K562 (cell line): ENCODE measurements around the gene SPINK9. TPM values are rescaled to one million over a fixed set of nuclear protein-coding genes. Genes with fewer than 3 reads are reported as not detected.

Experiments
- ATAC-seq: fragments of 200-7000 bp; cut with Tn5 transposase; 3 replicates; pipeline ENCODE4 v1.9.1; 2020; ENCODE audit warnings: moderate library complexity
- BruUV-seq: library from RNA; stranded (reverse); fragments of 400-500 nt; replicated peaks from 2 replicates; lab custom pipeline; 2021; lab: Mats Ljungman, UMichigan
- CTCF ChIA-PET: fragments of 300-600 bp; formaldehyde crosslinking; extraction: SDS; loops from one replicate; lab custom pipeline; 2021; ENCODE audit warnings: low intra/inter-chr PET ratio; lab: Yijun Ruan, JAX
- POLR2A ChIA-PET: fragments of 300-600, 350-650 bp; sonication (Branson Sonifier 250); formaldehyde crosslinking; extraction: SDS; loops from one replicate; lab custom pipeline; 2021; ENCODE audit warnings: antibody characterized with exemption, inconsistent platforms; lab: Yijun Ruan, JAX
- DNase-seq, 4 experiments: peaks; one replicate each; pipeline versions ENCODE4 v3.0.0 to v3.0.0-alpha.2; 2011 to 2018; ENCODE audit warnings: low spot score in 3 of 4, mixed read lengths in 3 of 4; ENCODE audit errors: extremely low read depth in 1 of 4
- FAIRE-seq: peaks from 2 replicates; lab custom pipeline; 2011; peaks lifted over from hg19 to GRCh38; lab: Jason Lieb, UNC
- H2AFZ ChIP-seq: 2 replicates; pipeline ENCODE4 v1.6.0; 2011; ENCODE audit warnings: low read depth, low read length, control low read depth, inconsistent platforms
- H3K27ac ChIP-seq: fragments of 200-600 bp; 3 replicates; pipeline ENCODE4 v1.8.0; 2011; ENCODE audit warnings: low read depth, mild to moderate bottlenecking, control low read depth, inconsistent platforms, low read length, moderate library complexity, mixed read lengths; ENCODE audit errors: extremely low read depth
- H3K27me3 ChIP-seq, 2 experiments: fragments of 300-600 bp in 1 of 2; 2 replicates in 1 of 2; 3 replicates in 1 of 2; pipeline versions ENCODE4 v1.6.0 to v1.8.0; 2011; ENCODE audit warnings: inconsistent platforms in 2 of 2, low read length in 2 of 2, mild to moderate bottlenecking in 1 of 2, mixed read lengths in 1 of 2, moderate library complexity in 1 of 2; ENCODE audit not compliant: control insufficient read depth in 2 of 2, insufficient read depth in 2 of 2
- H3K36me3 ChIP-seq: fragments of 300-600 bp; 3 replicates; pipeline ENCODE4 v1.8.0; 2011; ENCODE audit warnings: mild to moderate bottlenecking, low read length, inconsistent platforms; ENCODE audit not compliant: control insufficient read depth, insufficient read depth
- H3K4me1 ChIP-seq, 2 experiments: fragments of 200-600 bp in 1 of 2; replicated peaks in 1 of 2; 2 replicates in 1 of 2; 3 replicates in 1 of 2; pipeline versions ENCODE4 v1.5.1 to v1.8.0; 2011; ENCODE audit warnings: inconsistent platforms in 2 of 2, low read length in 2 of 2, mild to moderate bottlenecking in 1 of 2, mixed read lengths in 1 of 2, moderate library complexity in 1 of 2; ENCODE audit not compliant: control insufficient read depth in 2 of 2, insufficient read depth in 2 of 2
- H3K4me2 ChIP-seq: 2 replicates; pipeline ENCODE4 v1.6.1; 2011; ENCODE audit warnings: low read length, control low read depth, inconsistent platforms, mixed read lengths; ENCODE audit not compliant: insufficient read depth
- H3K4me3 ChIP-seq: fragments of 200-600 bp; sonication (generic), shearing (Covaris generic); 2 replicates; pipeline ENCODE4 v1.5.1; 2016; ENCODE audit warnings: control low read depth, inconsistent platforms
- H3K79me2 ChIP-seq: fragments of 200-600 bp; 3 replicates; pipeline ENCODE4 v1.8.0; 2011; ENCODE audit warnings: low read length, inconsistent platforms; ENCODE audit not compliant: control insufficient read depth, insufficient read depth
- H3K9ac ChIP-seq, 2 experiments: 2 replicates each; pipeline versions ENCODE4 v1.6.0 to v1.6.1; 2011; ENCODE audit warnings: low read depth in 2 of 2, low read length in 2 of 2, control low read depth in 1 of 2, inconsistent platforms in 1 of 2, mild to moderate bottlenecking in 1 of 2, mixed read lengths in 1 of 2; ENCODE audit not compliant: insufficient read depth in 1 of 2
- H3K9me1 ChIP-seq: one replicate; pipeline ENCODE4 v1.6.0; 2011; ENCODE audit warnings: inconsistent platforms, mild to moderate bottlenecking, low read length, moderate library complexity; ENCODE audit not compliant: control insufficient read depth, insufficient read depth
- H3K9me3 ChIP-seq: replicated peaks from 2 replicates; pipeline ENCODE4 v1.5.1; 2011; ENCODE audit warnings: low read depth, low read length, inconsistent platforms; ENCODE audit not compliant: control insufficient read depth, insufficient read depth
- H4K20me1 ChIP-seq: replicated peaks from 2 replicates; pipeline ENCODE4 v1.6.1; 2011; ENCODE audit warnings: low read length, inconsistent platforms, mixed read lengths; ENCODE audit not compliant: control insufficient read depth, insufficient read depth
- MCM3 ChIP-seq: fragments of 450-650 bp; IDR thresholded peaks from 2 replicates; pipeline ENCODE4 v1.6.1; 2016
- ZNF174 ChIP-seq: fragments of 250-450 bp; sonication (Bioruptor Pico); IDR thresholded peaks from 2 replicates; pipeline ENCODE4 v1.4.0; 2020; ENCODE audit warnings: mild to moderate bottlenecking
- WGBS: fragments of 100-300 bp; shearing (Covaris generic); methylation state at CpG from one replicate; pipeline ENCODE4 v1.1.6; 2016; ENCODE audit warnings: low coverage, mixed read lengths; ENCODE audit not compliant: insufficient coverage; ENCODE audit errors: missing lambda C conversion rate; 5-methylcytosine and 5-hydroxymethylcytosine counted together
- in situ Hi-C: fragments of 300-500 bp; cut with MboI; formaldehyde crosslinking; loops from 4 replicates; pipeline ENCODE4 v1.15.0; 2018; ENCODE audit warnings: inconsistent platforms, mixed read lengths
- intact Hi-C: fragments of 100-400 bp; cut with micrococcal nuclease; formaldehyde crosslinking; loops from 2 replicates; pipeline ENCODE4 v1.14.2; 2022
- polyA plus RNA-seq, 8 experiments: library from polyadenylated mRNA; depleted of rRNA in 4 of 8; stranded (reverse) in 5 of 8; unstranded in 3 of 8; fragments of >200 nt; fragmentation: Nextera tagmentation in 2 of 8; fragmentation: Illumina TruSeq in 1 of 8; extraction: Ambion mirVana in 2 of 8; extraction: Trizol in 1 of 8; gene quantifications; 2 replicates each; pipeline versions ENCODE4 v1.2.1 to v1.2.3, GENCODE V29; 2011 to 2014; ENCODE audit warnings: inconsistent platforms in 1 of 8, missing spikeins in 1 of 8
- small RNA-seq: library from RNA; depleted of rRNA; stranded (forward); fragments of <200 nt; gene quantifications from one replicate; pipeline ENCODE3, GENCODE V24; 2014
- total RNA-seq, 7 experiments: library from RNA; depleted of rRNA in 6 of 7; stranded (reverse); fragments of >200 nt in 6 of 7; fragmentation: Illumina TruSeq in 2 of 7; extraction: Trizol in 2 of 7; gene quantifications; 2 replicates each; pipeline versions ENCODE4 v1.2.1 to v1.2.3, GENCODE V29; 2011 to 2021; ENCODE audit warnings: low replicate concordance in 1 of 7

The SPINK9 gene
- total and polyA plus RNA-seq, 9 of the 15 experiments (the other 6 are each of a cell fraction or from before 2014, with no cell fraction given): not detected

GRCh38 chr5:148388696-148389095 is 53.3 kb downstream of the SPINK9 start:
- H3K27ac ChIP-seq: no peak overlapping the region
- no peak for ATAC-seq
- H3K9me1 ChIP-seq: no peaks in the 10 kb centered on the region
- no peak overlapping the region for H3K4me2 ChIP-seq
- peaks cover 7 to 22% of the 10 kb centered on the region in 2 experiments; a peak in 3 of 5 replicates for H3K4me1 ChIP-seq
- H3K79me2 ChIP-seq: peaks cover 82% of the 10 kb centered on the region
- H3K4me3 ChIP-seq: no peak overlapping the region
- peaks cover 13% of the 10 kb centered on the region for H3K36me3 ChIP-seq
- BruUV-seq: no TSS peak
- intact Hi-C loops (no loop called here), in situ Hi-C loops (no loop called here)
- no peak overlapping the region for H3K9ac ChIP-seq
- no peak overlapping the region for H2AFZ ChIP-seq
- ChIA-PET POLR2A (interaction anchor here (0.6 kb wide), 2 partner anchors 103 to 664 kb away, joined by 3 to 4 read pairs; no protein-coding TSS in a partner anchor), CTCF (no interaction called here)
- FAIRE-seq: no peak
- H3K27me3 ChIP-seq: no peaks in the 10 kb centered on the region
- 68% methylated on average over 1 of the region's 1 CpG for WGBS
- H3K9me3 ChIP-seq: no peaks in the 10 kb centered on the region
- TF ChIP-seq MCM3 (no peak), ZNF174 (CRISPR knock-in tag) (no peak)
- no peaks in the 10 kb centered on the region; the same call in 1 of the 2 replicates for H4K20me1 ChIP-seq
- no peak for DNase-seq

Small RNA genes within 50 kb of the gene (small RNA-seq; reads per million reads assigned to genes)
- not detected for gene RF00017

Other genes starting within 250 kb of the SPINK9 start
- gene SPINK14, start 167.0 kb upstream of the SPINK9 start, total RNA-seq (2014; rRNA removed): not detected in 2 replicates
- gene SPINK14, start 167.0 kb upstream of the SPINK9 start, total RNA-seq (2014; rRNA removed; fragmentation: Illumina TruSeq; extraction: Trizol): not detected in 2 replicates
- gene SPINK14, start 167.0 kb upstream of the SPINK9 start, total RNA-seq (2015; rRNA removed; fragmentation: Illumina TruSeq; extraction: Trizol): not detected in 2 replicates
- gene SPINK14, start 167.0 kb upstream of the SPINK9 start, total RNA-seq (2021): not detected in 2 replicates
- not detected in 2 replicates for gene SPINK14, start 167.0 kb upstream of the SPINK9 start, polyA plus RNA-seq (2011; rRNA removed)
- gene SPINK14, start 167.0 kb upstream of the SPINK9 start, polyA plus RNA-seq (2014; fragmentation: Illumina TruSeq; extraction: Trizol): not detected in 2 replicates
- gene SPINK14, start 167.0 kb upstream of the SPINK9 start, polyA plus RNA-seq (2014; fragmentation: Nextera tagmentation; extraction: Ambion mirVana): not detected
- not detected in 2 replicates for gene SPINK14, start 167.0 kb upstream of the SPINK9 start, polyA plus RNA-seq (2014; rRNA removed)
- gene SPINK6, start 132.5 kb upstream of the SPINK9 start, total RNA-seq (2014; rRNA removed): not detected in 2 replicates
- not detected in 2 replicates for gene SPINK6, start 132.5 kb upstream of the SPINK9 start, total RNA-seq (2014; rRNA removed; fragmentation: Illumina TruSeq; extraction: Trizol)
- gene SPINK6, start 132.5 kb upstream of the SPINK9 start, total RNA-seq (2015; rRNA removed; fragmentation: Illumina TruSeq; extraction: Trizol): not detected in 2 replicates
- gene SPINK6, start 132.5 kb upstream of the SPINK9 start, total RNA-seq (2021): not detected in 2 replicates
- gene SPINK6, start 132.5 kb upstream of the SPINK9 start, polyA plus RNA-seq (2011; rRNA removed): not detected in 2 replicates
- not detected in 2 replicates for gene SPINK6, start 132.5 kb upstream of the SPINK9 start, polyA plus RNA-seq (2014; fragmentation: Illumina TruSeq; extraction: Trizol)
- not detected for gene SPINK6, start 132.5 kb upstream of the SPINK9 start, polyA plus RNA-seq (2014; fragmentation: Nextera tagmentation; extraction: Ambion mirVana)
- not detected in 2 replicates for gene SPINK6, start 132.5 kb upstream of the SPINK9 start, polyA plus RNA-seq (2014; rRNA removed)
- gene MARCOL, start 97.0 kb upstream of the SPINK9 start, total RNA-seq (2014; rRNA removed): not detected in 2 replicates
- not detected in 2 replicates for gene MARCOL, start 97.0 kb upstream of the SPINK9 start, total RNA-seq (2014; rRNA removed; fragmentation: Illumina TruSeq; extraction: Trizol)
- not detected in 2 replicates for gene MARCOL, start 97.0 kb upstream of the SPINK9 start, total RNA-seq (2015; rRNA removed; fragmentation: Illumina TruSeq; extraction: Trizol)
- not detected in 2 replicates for gene MARCOL, start 97.0 kb upstream of the SPINK9 start, total RNA-seq (2021)
- gene MARCOL, start 97.0 kb upstream of the SPINK9 start, polyA plus RNA-seq (2011; rRNA removed): not detected in 2 replicates
- gene MARCOL, start 97.0 kb upstream of the SPINK9 start, polyA plus RNA-seq (2014; fragmentation: Illumina TruSeq; extraction: Trizol): not detected in 2 replicates
- gene MARCOL, start 97.0 kb upstream of the SPINK9 start, polyA plus RNA-seq (2014; fragmentation: Nextera tagmentation; extraction: Ambion mirVana): not detected
- not detected in 2 replicates for gene MARCOL, start 97.0 kb upstream of the SPINK9 start, polyA plus RNA-seq (2014; rRNA removed)
- not detected in 2 replicates for gene SPINK13, start 66.8 kb upstream of the SPINK9 start, total RNA-seq (2014; rRNA removed)
- not detected in 2 replicates for gene SPINK13, start 66.8 kb upstream of the SPINK9 start, total RNA-seq (2014; rRNA removed; fragmentation: Illumina TruSeq; extraction: Trizol)
- not detected in 2 replicates for gene SPINK13, start 66.8 kb upstream of the SPINK9 start, total RNA-seq (2015; rRNA removed; fragmentation: Illumina TruSeq; extraction: Trizol)
- not detected in 2 replicates for gene SPINK13, start 66.8 kb upstream of the SPINK9 start, total RNA-seq (2021)
- gene SPINK13, start 66.8 kb upstream of the SPINK9 start, polyA plus RNA-seq (2011; rRNA removed): 0.07 TPM in 1 of 2 replicates, not detected in the other
- gene SPINK13, start 66.8 kb upstream of the SPINK9 start, polyA plus RNA-seq (2014; fragmentation: Illumina TruSeq; extraction: Trizol): not detected in 2 replicates
- not detected for gene SPINK13, start 66.8 kb upstream of the SPINK9 start, polyA plus RNA-seq (2014; fragmentation: Nextera tagmentation; extraction: Ambion mirVana)
- not detected in 2 replicates for gene SPINK13, start 66.8 kb upstream of the SPINK9 start, polyA plus RNA-seq (2014; rRNA removed)
- gene SPINK7, start 23.1 kb upstream of the SPINK9 start, total RNA-seq (2014; rRNA removed): not detected in 2 replicates
- not detected in 2 replicates for gene SPINK7, start 23.1 kb upstream of the SPINK9 start, total RNA-seq (2014; rRNA removed; fragmentation: Illumina TruSeq; extraction: Trizol)
- not detected in 2 replicates for gene SPINK7, start 23.1 kb upstream of the SPINK9 start, total RNA-seq (2015; rRNA removed; fragmentation: Illumina TruSeq; extraction: Trizol)
- not detected in 2 replicates for gene SPINK7, start 23.1 kb upstream of the SPINK9 start, total RNA-seq (2021)
- gene SPINK7, start 23.1 kb upstream of the SPINK9 start, polyA plus RNA-seq (2011; rRNA removed): not detected in 2 replicates
- not detected in 2 replicates for gene SPINK7, start 23.1 kb upstream of the SPINK9 start, polyA plus RNA-seq (2014; fragmentation: Illumina TruSeq; extraction: Trizol)
- not detected for gene SPINK7, start 23.1 kb upstream of the SPINK9 start, polyA plus RNA-seq (2014; fragmentation: Nextera tagmentation; extraction: Ambion mirVana)
- not detected in 2 replicates for gene SPINK7, start 23.1 kb upstream of the SPINK9 start, polyA plus RNA-seq (2014; rRNA removed)
- gene FBXO38, start 48.4 kb downstream of the SPINK9 start, total RNA-seq (2014; rRNA removed): 23.6 and 24.2 TPM in 2 replicates
- gene FBXO38, start 48.4 kb downstream of the SPINK9 start, total RNA-seq (2014; rRNA removed; fragmentation: Illumina TruSeq; extraction: Trizol): 36.0 and 42.6 TPM in 2 replicates
- gene FBXO38, start 48.4 kb downstream of the SPINK9 start, total RNA-seq (2015; rRNA removed; fragmentation: Illumina TruSeq; extraction: Trizol): 35.1 and 39.4 TPM in 2 replicates
- 26.5 and 31.3 TPM in 2 replicates for gene FBXO38, start 48.4 kb downstream of the SPINK9 start, total RNA-seq (2021)
- 25.2 and 37.2 TPM in 2 replicates for gene FBXO38, start 48.4 kb downstream of the SPINK9 start, polyA plus RNA-seq (2011; rRNA removed)
- 28.3 and 32.4 TPM in 2 replicates for gene FBXO38, start 48.4 kb downstream of the SPINK9 start, polyA plus RNA-seq (2014; fragmentation: Illumina TruSeq; extraction: Trizol)
- 10 to 100 TPM in 1 of 2 experiments, 1 to 10 TPM in 1; 7.4 to 21.6 TPM for gene FBXO38, start 48.4 kb downstream of the SPINK9 start, polyA plus RNA-seq (2014; fragmentation: Nextera tagmentation; extraction: Ambion mirVana)
- 19.0 and 29.3 TPM in 2 replicates for gene FBXO38, start 48.4 kb downstream of the SPINK9 start, polyA plus RNA-seq (2014; rRNA removed)